HG02973 (cell line): Measurements from ENCODE around the gene TRIM56.
A peak's percentile ranks its signal among the peaks of the same experiment; 100 is the strongest.
"Not testable (repeated sequence)": the region's sequence is repeated elsewhere in the genome, so short reads cannot be mapped to it uniquely, and the experiment has no call there.

Source experiments
- ATAC-seq: cut with Tn5 transposase; IDR thresholded peaks from one replicate; pipeline ENCODE4 v1.9.1; 2021; ENCODE audit warnings: moderate library complexity; ENCODE audit not compliant: unreplicated experiment

Gene TRIM56, protein sequence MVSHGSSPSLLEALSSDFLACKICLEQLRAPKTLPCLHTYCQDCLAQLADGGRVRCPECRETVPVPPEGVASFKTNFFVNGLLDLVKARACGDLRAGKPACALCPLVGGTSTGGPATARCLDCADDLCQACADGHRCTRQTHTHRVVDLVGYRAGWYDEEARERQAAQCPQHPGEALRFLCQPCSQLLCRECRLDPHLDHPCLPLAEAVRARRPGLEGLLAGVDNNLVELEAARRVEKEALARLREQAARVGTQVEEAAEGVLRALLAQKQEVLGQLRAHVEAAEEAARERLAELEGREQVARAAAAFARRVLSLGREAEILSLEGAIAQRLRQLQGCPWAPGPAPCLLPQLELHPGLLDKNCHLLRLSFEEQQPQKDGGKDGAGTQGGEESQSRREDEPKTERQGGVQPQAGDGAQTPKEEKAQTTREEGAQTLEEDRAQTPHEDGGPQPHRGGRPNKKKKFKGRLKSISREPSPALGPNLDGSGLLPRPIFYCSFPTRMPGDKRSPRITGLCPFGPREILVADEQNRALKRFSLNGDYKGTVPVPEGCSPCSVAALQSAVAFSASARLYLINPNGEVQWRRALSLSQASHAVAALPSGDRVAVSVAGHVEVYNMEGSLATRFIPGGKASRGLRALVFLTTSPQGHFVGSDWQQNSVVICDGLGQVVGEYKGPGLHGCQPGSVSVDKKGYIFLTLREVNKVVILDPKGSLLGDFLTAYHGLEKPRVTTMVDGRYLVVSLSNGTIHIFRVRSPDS

GRCh38 chr7:101085162-101085964, at the start of gene TRIM56:
TSS of gene TRIM56 (plus strand) at chr7:101085481. CDS start at chr7:101087313, 1,832 bp downstream.
- ATAC-seq = peak; percentile 83

DNA sequence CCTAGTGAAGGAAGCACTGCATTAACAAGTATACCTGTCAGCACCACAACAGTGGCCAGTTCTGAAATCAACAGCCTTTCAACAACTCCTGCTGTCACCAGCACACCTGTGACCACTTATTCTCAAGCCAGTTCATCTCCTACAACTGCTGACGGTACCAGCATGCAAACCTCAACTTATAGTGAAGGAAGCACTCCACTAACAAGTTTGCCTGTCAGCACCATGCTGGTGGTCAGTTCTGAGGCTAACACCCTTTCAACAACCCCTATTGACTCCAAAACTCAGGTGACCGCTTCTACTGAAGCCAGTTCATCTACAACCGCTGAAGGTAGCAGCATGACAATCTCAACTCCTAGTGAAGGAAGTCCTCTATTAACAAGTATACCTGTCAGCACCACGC, 49.3 kb upstream of the TRIM56 start:
- ATAC-seq = no peak

DNA sequence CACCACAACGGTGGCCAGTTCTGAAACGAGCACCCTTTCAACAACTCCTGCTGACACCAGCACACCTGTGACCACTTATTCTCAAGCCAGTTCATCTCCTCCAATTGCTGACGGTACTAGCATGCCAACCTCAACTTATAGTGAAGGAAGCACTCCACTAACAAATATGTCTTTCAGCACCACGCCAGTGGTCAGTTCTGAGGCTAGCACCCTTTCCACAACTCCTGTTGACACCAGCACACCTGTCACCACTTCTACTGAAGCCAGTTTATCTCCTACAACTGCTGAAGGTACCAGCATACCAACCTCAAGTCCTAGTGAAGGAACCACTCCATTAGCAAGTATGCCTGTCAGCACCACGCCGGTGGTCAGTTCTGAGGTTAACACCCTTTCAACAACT, 44.0 kb upstream of the TRIM56 start:
- ATAC-seq = not testable (repeated sequence)

DNA sequence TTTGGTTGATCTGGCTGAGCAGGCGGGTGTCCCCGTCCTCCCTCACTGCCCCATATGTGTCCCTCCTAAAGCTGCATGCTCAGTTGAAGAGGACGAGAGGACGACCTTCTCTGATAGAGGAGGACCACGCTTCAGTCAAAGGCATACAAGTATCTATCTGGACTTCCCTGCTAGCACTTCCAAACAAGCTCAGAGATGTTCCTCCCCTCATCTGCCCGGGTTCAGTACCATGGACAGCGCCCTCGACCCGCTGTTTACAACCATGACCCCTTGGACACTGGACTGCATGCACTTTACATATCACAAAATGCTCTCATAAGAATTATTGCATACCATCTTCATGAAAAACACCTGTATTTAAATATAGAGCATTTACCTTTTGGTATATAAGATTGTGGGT, 26.9 kb upstream of the TRIM56 start:
- no peak for ATAC-seq

GRCh38 chr7:101059620-101059942, 25.7 kb upstream of the TRIM56 start:
- no peak for ATAC-seq

GRCh38 chr7:101060992-101061391, 24.3 kb upstream of the TRIM56 start:
- no peak for ATAC-seq

- ATAC-seq = not testable (repeated sequence)
Measured at GRCh38 chr7:101064176-101064550, 21.1 kb upstream of the TRIM56 start.

- ATAC-seq = not testable (repeated sequence)
Measured at GRCh38 chr7:101065162-101065561, 20.1 kb upstream of the TRIM56 start.

GRCh38 chr7:101066141-101066832, 19.0 kb upstream of the TRIM56 start:
- no peak for ATAC-seq

GRCh38 chr7:101066833-101067177, 18.5 kb upstream of the TRIM56 start:
- no peak for ATAC-seq

GRCh38 chr7:101068401-101068800, 16.9 kb upstream of the TRIM56 start:
- ATAC-seq = no peak

GRCh38 chr7:101071362-101072104, 13.7 kb upstream of the TRIM56 start:
- ATAC-seq = not testable (repeated sequence)

GRCh38 chr7:101075646-101076045, 9.6 kb upstream of the TRIM56 start:
- ATAC-seq = no peak

- ATAC-seq = not testable (repeated sequence)
Measured at GRCh38 chr7:101076183-101076582, 9.1 kb upstream of the TRIM56 start.

- ATAC-seq = no peak
Measured at GRCh38 chr7:101077303-101078086, 7.8 kb upstream of the TRIM56 start.

- no peak for ATAC-seq
Measured at GRCh38 chr7:101081432-101081831, 3.8 kb upstream of the TRIM56 start.

GRCh38 chr7:101084865-101085161, 468 bp upstream of the TRIM56 start:
- ATAC-seq = no peak

DNA sequence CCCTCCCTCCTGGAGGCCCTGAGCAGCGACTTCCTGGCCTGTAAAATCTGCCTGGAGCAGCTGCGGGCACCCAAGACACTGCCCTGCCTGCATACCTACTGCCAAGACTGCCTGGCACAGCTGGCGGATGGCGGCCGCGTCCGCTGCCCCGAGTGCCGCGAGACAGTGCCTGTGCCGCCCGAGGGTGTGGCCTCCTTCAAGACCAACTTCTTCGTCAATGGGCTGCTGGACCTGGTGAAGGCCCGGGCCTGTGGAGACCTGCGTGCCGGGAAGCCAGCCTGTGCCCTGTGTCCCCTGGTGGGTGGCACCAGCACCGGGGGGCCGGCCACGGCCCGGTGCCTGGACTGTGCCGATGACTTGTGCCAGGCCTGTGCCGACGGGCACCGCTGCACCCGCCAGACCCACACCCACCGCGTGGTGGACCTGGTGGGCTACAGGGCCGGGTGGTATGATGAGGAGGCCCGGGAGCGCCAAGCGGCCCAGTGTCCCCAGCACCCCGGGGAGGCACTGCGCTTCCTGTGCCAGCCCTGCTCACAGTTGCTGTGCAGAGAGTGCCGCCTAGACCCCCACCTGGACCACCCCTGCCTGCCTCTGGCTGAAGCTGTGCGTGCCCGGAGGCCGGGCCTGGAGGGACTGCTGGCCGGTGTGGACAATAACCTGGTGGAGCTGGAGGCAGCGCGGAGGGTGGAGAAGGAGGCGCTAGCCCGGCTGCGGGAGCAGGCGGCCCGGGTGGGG, 2.2 kb downstream of the TRIM56 start:
- ATAC-seq = no peak

DNA sequence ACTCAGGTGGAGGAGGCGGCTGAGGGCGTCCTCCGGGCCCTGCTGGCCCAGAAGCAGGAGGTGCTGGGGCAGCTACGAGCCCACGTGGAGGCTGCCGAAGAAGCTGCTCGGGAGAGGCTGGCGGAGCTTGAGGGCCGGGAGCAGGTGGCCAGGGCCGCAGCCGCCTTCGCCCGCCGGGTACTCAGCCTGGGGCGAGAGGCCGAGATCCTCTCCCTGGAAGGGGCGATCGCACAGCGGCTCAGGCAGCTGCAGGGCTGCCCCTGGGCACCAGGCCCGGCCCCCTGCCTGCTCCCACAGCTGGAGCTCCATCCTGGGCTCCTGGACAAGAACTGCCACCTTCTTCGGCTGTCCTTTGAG, 2.8 kb downstream of the TRIM56 start:
- no peak for ATAC-seq
